Measurements from ENCODE around the gene STEAP3. TPM values are rescaled to one million over a fixed set of nuclear protein-coding genes. Genes with fewer than 3 reads are reported as not detected.
A peak's percentile ranks its signal among the peaks of the same experiment; 100 is the strongest.

The STEAP3 gene
- total RNA-seq, 1 donor from 2014 or later: 9.1 TPM

- DNase-seq (ENCODE audit: low spot score): no peak
- intact Hi-C loops (cut with DNase I): no loop called here
- ATAC-seq: no peak
These were observed 27.1 kb upstream of the STEAP3 start for GRCh38 chr2:119196301-119197125.

- intact Hi-C loops (cut with DNase I): no loop called here
- no peak for ATAC-seq
- DNase-seq (ENCODE audit: low spot score): no peak
These were observed 26.6 kb upstream of the STEAP3 start for GRCh38 chr2:119197126-119197405.

GRCh38 chr2:119197529-119198239 is 25.9 kb upstream of the STEAP3 start:
- ATAC-seq (peak; percentile 42), DNase-seq (ENCODE audit: low spot score) (no peak)
- intact Hi-C loops (cut with DNase I): no loop called here

GRCh38 chr2:119198240-119198840 is 25.3 kb upstream of the STEAP3 start:
- ATAC-seq: peak; percentile 50
- DNase-seq (ENCODE audit: low spot score): no peak
- intact Hi-C loops (cut with DNase I): no loop called here

- DNase-seq (ENCODE audit: low spot score) (no peak), ATAC-seq (no peak)
- intact Hi-C loops (cut with DNase I): no loop called here
These were observed 21.8 kb upstream of the STEAP3 start for GRCh38 chr2:119201815-119202214.

GRCh38 chr2:119202610-119203310 is 20.9 kb upstream of the STEAP3 start:
- DNase-seq (ENCODE audit: low spot score): no peak
- intact Hi-C loops (cut with DNase I): no loop called here
- ATAC-seq: no peak

- ATAC-seq: no peak
- DNase-seq (ENCODE audit: low spot score): no peak
- intact Hi-C loops (cut with DNase I): no loop called here
These were observed 19.1 kb upstream of the STEAP3 start for GRCh38 chr2:119204525-119204924.

GRCh38 chr2:119205001-119205706 is 18.5 kb upstream of the STEAP3 start:
- intact Hi-C loops (cut with DNase I): no loop called here
- DNase-seq (ENCODE audit: low spot score): no peak
- no peak for ATAC-seq

- DNase-seq (ENCODE audit: low spot score) (no peak), ATAC-seq (no peak)
- intact Hi-C loops (cut with DNase I): no loop called here
These were observed 17.4 kb upstream of the STEAP3 start for GRCh38 chr2:119206201-119206600.

- DNase-seq (ENCODE audit: low spot score) (no peak), ATAC-seq (no peak)
- intact Hi-C loops (cut with DNase I): no loop called here
These were observed 16.2 kb upstream of the STEAP3 start for GRCh38 chr2:119207447-119207846.

- DNase-seq (ENCODE audit: low spot score): no peak
- intact Hi-C loops (cut with DNase I): no loop called here
- ATAC-seq: no peak
These were observed 14.8 kb upstream of the STEAP3 start for GRCh38 chr2:119208791-119209203.

- intact Hi-C loops (cut with DNase I): no loop called here
- DNase-seq (ENCODE audit: low spot score) (no peak), ATAC-seq (no peak)
These were observed 11.4 kb upstream of the STEAP3 start for GRCh38 chr2:119212139-119212800.

- DNase-seq (ENCODE audit: low spot score) (no peak), ATAC-seq (no peak)
- intact Hi-C loops (cut with DNase I): no loop called here
These were observed 9.1 kb upstream of the STEAP3 start for GRCh38 chr2:119214453-119215037.

- DNase-seq (ENCODE audit: low spot score): no peak
- no peak for ATAC-seq
- intact Hi-C loops (cut with DNase I): no loop called here
These were observed 6.6 kb upstream of the STEAP3 start for GRCh38 chr2:119216994-119217393.

- intact Hi-C loops (cut with DNase I): no loop called here
- DNase-seq (ENCODE audit: low spot score) (no peak), ATAC-seq (no peak)
These were observed 5.1 kb upstream of the STEAP3 start for GRCh38 chr2:119218478-119219064.

GRCh38 chr2:119219873-119220272 is 3.8 kb upstream of the STEAP3 start:
- DNase-seq (ENCODE audit: low spot score) (no peak), ATAC-seq (no peak)
- intact Hi-C loops (cut with DNase I): no loop called here

GRCh38 chr2:119220720-119221301 is 2.8 kb upstream of the STEAP3 start:
- intact Hi-C loops (cut with DNase I): no loop called here
- ATAC-seq (no peak), DNase-seq (ENCODE audit: low spot score) (no peak)

- DNase-seq (ENCODE audit: low spot score): no peak
- ATAC-seq: no peak
- intact Hi-C loops (cut with DNase I): no loop called here
These were observed 2.0 kb upstream of the STEAP3 start for GRCh38 chr2:119221609-119222008.

All from sciatic nerve (tissue), 2 donors.